ENCODE data around the gene VWF. TPM values are rescaled to one million over a fixed set of nuclear protein-coding genes. Genes with fewer than 3 reads are reported as not detected.
"Not testable (repeated sequence)": the region's sequence is repeated elsewhere in the genome, so short reads cannot be mapped to it uniquely, and the experiment has no call there.

The VWF gene
- total RNA-seq, 4 donors from 2014 or later, result 21.1 to 92.5 (median 49.7) TPM

DNA sequence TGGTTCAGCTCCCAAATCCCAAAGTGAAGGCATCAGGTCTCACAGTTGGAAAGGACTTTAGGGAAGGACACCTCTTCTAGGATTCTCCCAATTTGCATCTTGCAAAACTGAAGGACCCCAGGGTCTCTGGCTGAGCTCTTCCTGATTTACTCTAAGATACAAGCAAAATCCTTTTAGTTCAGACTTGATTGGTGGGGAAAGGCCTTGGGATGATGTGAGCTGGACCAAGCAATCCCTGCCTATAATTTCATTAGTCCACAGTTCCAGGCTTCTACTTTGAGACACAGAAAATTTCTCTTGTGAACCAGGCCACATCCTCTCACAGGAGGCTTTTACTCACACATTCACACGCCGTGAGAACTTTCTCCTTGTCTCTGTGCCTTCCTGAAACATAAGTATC is 23.6 kb upstream of the VWF start:
- Histone ChIP-seq H3K27me3 (no peaks in the 10 kb centered on the region), H3K36me3 (no peaks in the 10 kb centered on the region), H3K27ac (no peak overlapping the region), H3K9me3 (no peaks in the 10 kb centered on the region), H3K4me3 (no peak overlapping the region), H3K4me1 (peaks cover 0 to 10% (median 0%) of the 10 kb centered on the region in 3 donors)
- intact Hi-C loops (cut with DNase I), result no loop called here
- TF ChIP-seq POLR2A (IDR thresholded peaks at IDR 0.05) (no peak), CTCF (IDR thresholded peaks at IDR 0.05) (no peak)
- no peak for DNase-seq
- WGBS, 2 donors, result 77 to 85% methylated on average over 2 of the region's 2 CpGs

- no peak overlapping the region for H3K27ac ChIP-seq
- 66 to 70% methylated on average over 2 to 4 of the region's 5 CpGs for WGBS, 2 donors
- no peak for DNase-seq
These were observed 22.5 kb upstream of the VWF start for GRCh38 chr12:6146951-6147350.

GRCh38 chr12:6146509-6146908 is 22.0 kb upstream of the VWF start:
- H3K27ac ChIP-seq, result no peak overlapping the region
- no peaks in the 10 kb centered on the region for H3K9me3 ChIP-seq

More at GRCh38 chr12:6146951-6147350, 22.5 kb upstream of the VWF start:
- Histone ChIP-seq H3K9me3 (no peaks in the 10 kb centered on the region), H3K4me3 (no peak overlapping the region), H3K4me1 (peaks cover 0 to 11% (median 0%) of the 10 kb centered on the region in 3 donors), H3K36me3 (no peaks in the 10 kb centered on the region), H3K27me3 (no peaks in the 10 kb centered on the region)
- TF ChIP-seq POLR2A (IDR thresholded peaks at IDR 0.05), result no peak
- TF ChIP-seq CTCF (IDR thresholded peaks at IDR 0.05), result no peak
- intact Hi-C loops (cut with DNase I), result no loop called here

DNA sequence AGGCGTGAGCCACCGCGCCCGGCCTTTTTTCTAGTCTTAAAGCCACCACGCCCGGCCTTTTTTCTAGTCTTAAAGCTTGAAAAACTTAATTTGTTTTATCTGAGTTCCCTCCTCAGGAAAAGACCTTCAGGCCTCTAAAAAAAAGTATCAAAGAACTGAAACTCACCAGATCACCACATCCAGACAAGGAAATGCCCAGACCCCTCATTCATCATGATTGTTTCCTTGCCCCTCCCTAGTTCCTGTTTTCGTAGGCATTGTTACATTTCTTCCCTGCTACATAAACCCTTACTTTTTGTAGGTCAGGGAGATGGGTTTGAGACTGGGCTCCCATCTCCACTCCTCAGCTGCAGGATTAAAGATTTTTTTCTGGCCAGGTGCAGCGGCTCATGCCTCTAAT is 21.1 kb upstream of the VWF start:
- Histone ChIP-seq H3K4me3 (no peak overlapping the region), H3K9me3 (no peaks in the 10 kb centered on the region), H3K27me3 (no peaks in the 10 kb centered on the region), H3K27ac (peak overlapping the region in 1 of 4 donors; percentile 29), H3K4me1 (peaks cover 0 to 25% (median 7%) of the 10 kb centered on the region in 3 donors), H3K36me3 (no peaks in the 10 kb centered on the region)
- 52 to 62% methylated on average over 6 to 7 of the region's 8 CpGs for WGBS, 2 donors
- intact Hi-C loops (cut with DNase I), result no loop called here
- no peak for DNase-seq
- no peak for TF ChIP-seq POLR2A (IDR thresholded peaks at IDR 0.05)
- no peak for TF ChIP-seq CTCF (IDR thresholded peaks at IDR 0.05)

More at GRCh38 chr12:6146509-6146908, 22.0 kb upstream of the VWF start:
- Histone ChIP-seq H3K27me3 (no peaks in the 10 kb centered on the region), H3K36me3 (no peaks in the 10 kb centered on the region), H3K4me3 (no peak overlapping the region), H3K4me1 (peaks cover 0 to 16% (median 0%) of the 10 kb centered on the region in 3 donors)
- WGBS, 2 donors, result 84 to 95% methylated on average over 6 of the region's 7 CpGs
- DNase-seq, result no peak
- TF ChIP-seq CTCF (IDR thresholded peaks at IDR 0.05) (no peak), POLR2A (IDR thresholded peaks at IDR 0.05) (no peak)
- intact Hi-C loops (cut with DNase I), result no loop called here

DNA sequence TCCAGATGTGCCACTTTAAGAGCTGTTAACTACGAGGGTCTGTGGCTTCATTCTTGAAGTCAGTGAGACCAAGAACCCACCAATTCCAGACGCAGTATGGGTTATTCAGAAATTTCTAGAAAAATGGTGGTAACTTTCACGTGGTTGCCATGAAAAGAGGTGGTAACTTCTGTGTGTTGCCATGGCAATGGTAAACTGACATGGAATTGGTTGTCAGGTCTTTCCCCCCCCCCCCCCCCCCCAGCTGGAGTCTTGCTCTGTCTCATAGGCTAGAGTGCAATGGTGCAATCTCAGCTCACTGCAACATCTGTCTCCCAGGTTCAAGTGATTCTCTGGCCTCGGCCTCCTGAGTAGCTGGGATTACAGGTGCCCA is 18.8 kb upstream of the VWF start:
- Histone ChIP-seq H3K4me1 (peaks cover 3 to 26% (median 8%) of the 10 kb centered on the region in 3 donors), H3K4me3 (no peak overlapping the region), H3K36me3 (no peaks in the 10 kb centered on the region), H3K27me3 (no peaks in the 10 kb centered on the region), H3K9me3 (no peaks in the 10 kb centered on the region), H3K27ac (no peak overlapping the region)
- intact Hi-C loops (cut with DNase I), result no loop called here
- TF ChIP-seq CTCF (IDR thresholded peaks at IDR 0.05), result no peak
- no peak for TF ChIP-seq POLR2A (IDR thresholded peaks at IDR 0.05)
- no peak for DNase-seq
- 79 to 80% methylated on average over 4 of the region's 4 CpGs for WGBS, 2 donors

GRCh38 chr12:6142368-6143302 is 18.2 kb upstream of the VWF start:
- DNase-seq; H3K36me3 ChIP-seq; H3K4me3 ChIP-seq; intact Hi-C loops (cut with DNase I); H3K9me3 ChIP-seq; H3K27me3 ChIP-seq: not testable (repeated sequence)
- peaks cover 3 to 26% (median 8%) of the 10 kb centered on the region in 3 donors for H3K4me1 ChIP-seq
- H3K27ac ChIP-seq, result peak overlapping the region in 1 of 4 donors; percentile 51
- 70 to 83% methylated on average over 7 to 13 of the region's 35 CpGs for WGBS, 2 donors

- H3K9me3 ChIP-seq; DNase-seq; H3K36me3 ChIP-seq; H3K27me3 ChIP-seq; H3K4me3 ChIP-seq; intact Hi-C loops (cut with DNase I): not testable (repeated sequence)
- 77 to 88% methylated on average over 1 to 4 of the region's 16 CpGs for WGBS, 2 donors
- H3K27ac ChIP-seq, result peak overlapping the region in 2 of 4 donors; percentile 39 to 51
- peaks cover 3 to 26% (median 8%) of the 10 kb centered on the region in 3 donors for H3K4me1 ChIP-seq
These were observed 17.4 kb upstream of the VWF start for GRCh38 chr12:6141731-6142367.
